Lower leg skin (tissue), 3 donors: ENCODE measurements around the gene PNKD.

Experiments used
- CTCF ChIP-seq, 3 donors: fragments of 450-650 bp; IDR thresholded peaks; one replicate each; pipeline ENCODE4 v1.5.1; 2016; ENCODE audit warnings: antibody characterized with exemption in 3 of 3, mild to moderate bottlenecking in 3 of 3, moderate library complexity in 2 of 3
- POLR2A ChIP-seq, 2 donors: fragments of 450-650 bp; IDR thresholded peaks; one replicate each; pipeline ENCODE4 v1.6.1; 2016 to 2017; ENCODE audit warnings: antibody characterized with exemption in 2 of 2, mild to moderate bottlenecking in 1 of 2, moderate library complexity in 1 of 2

GRCh38 chr2:218329027-218329825, 58.9 kb downstream of the PNKD start:
- no peak for TF ChIP-seq CTCF (IDR thresholded peaks at IDR 0.05)
- no peak for TF ChIP-seq POLR2A (IDR thresholded peaks at IDR 0.05)
